ENCODE results near the gene SPIN1.

DNA sequence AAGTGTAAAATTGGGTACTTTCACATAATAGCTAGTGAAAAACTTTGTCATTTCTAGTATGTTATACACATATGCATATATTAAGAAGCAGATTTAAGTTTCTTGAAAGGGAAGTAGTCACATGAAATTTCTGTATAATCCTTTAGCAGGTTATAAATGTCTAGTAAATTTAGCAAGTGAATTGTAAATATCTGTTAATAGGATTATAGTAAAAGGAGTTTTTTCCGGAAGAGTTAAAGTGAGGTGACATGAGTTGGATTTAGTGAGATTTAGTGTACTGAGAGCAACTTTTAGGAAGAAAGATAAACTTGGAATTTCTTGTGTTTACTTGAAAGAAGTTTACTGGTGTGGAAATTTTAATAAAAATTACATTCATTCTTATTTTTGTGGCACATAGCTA lies 38.4 kb downstream of the SPIN1 start:
- no peak for TF ChIP-seq POLR2AphosphoS5 (IDR thresholded peaks at IDR 0.05; ENCODE audit: low read depth, low read length)
- TF ChIP-seq, protein P1, sequence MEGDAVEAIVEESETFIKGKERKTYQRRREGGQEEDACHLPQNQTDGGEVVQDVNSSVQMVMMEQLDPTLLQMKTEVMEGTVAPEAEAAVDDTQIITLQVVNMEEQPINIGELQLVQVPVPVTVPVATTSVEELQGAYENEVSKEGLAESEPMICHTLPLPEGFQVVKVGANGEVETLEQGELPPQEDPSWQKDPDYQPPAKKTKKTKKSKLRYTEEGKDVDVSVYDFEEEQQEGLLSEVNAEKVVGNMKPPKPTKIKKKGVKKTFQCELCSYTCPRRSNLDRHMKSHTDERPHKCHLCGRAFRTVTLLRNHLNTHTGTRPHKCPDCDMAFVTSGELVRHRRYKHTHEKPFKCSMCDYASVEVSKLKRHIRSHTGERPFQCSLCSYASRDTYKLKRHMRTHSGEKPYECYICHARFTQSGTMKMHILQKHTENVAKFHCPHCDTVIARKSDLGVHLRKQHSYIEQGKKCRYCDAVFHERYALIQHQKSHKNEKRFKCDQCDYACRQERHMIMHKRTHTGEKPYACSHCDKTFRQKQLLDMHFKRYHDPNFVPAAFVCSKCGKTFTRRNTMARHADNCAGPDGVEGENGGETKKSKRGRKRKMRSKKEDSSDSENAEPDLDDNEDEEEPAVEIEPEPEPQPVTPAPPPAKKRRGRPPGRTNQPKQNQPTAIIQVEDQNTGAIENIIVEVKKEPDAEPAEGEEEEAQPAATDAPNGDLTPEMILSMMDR (IDR thresholded peaks at IDR 0.05; ENCODE audit: control extremely low read depth in 1 of 3, insufficient read depth in 1 of 3, low read depth in 1 of 3, low read length in 3 of 3), result no peak
- TF ChIP-seq SP2 (IDR thresholded peaks at IDR 0.05; ENCODE audit: low read length), result no peak
- TF ChIP-seq RFX5 (IDR thresholded peaks at IDR 0.05; ENCODE audit: borderline replicate concordance, low read depth, low read length), result no peak
- TF ChIP-seq POLR2A (IDR thresholded peaks at IDR 0.05; ENCODE audit: control extremely low read depth in 1 of 2, low read depth in 2 of 2, low read length in 2 of 2), result no peak
- no peak for TF ChIP-seq CHD2 (IDR thresholded peaks at IDR 0.05; ENCODE audit: low read length)
- TF ChIP-seq JUND (IDR thresholded peaks at IDR 0.05; ENCODE audit: low read length), result no peak
- TF ChIP-seq EP300 (IDR thresholded peaks at IDR 0.05; ENCODE audit: borderline replicate concordance in 1 of 2, low read depth in 2 of 2, low read length in 2 of 2), result no peak
- TF ChIP-seq BRCA1 (IDR thresholded peaks at IDR 0.05; ENCODE audit: low read depth, low read length), result no peak
- no peak for TF ChIP-seq RAD21 (IDR thresholded peaks at IDR 0.05 in 1 of 2, conservative IDR thresholded peaks at IDR 0.05 in 1 of 2; ENCODE audit: low read depth in 2 of 2, low read length in 2 of 2)
